Prostate gland (tissue), 2 donors: Measurements from ENCODE around the gene IGSF8. TPM values are rescaled to one million over a fixed set of nuclear protein-coding genes. Genes with fewer than 3 reads are reported as not detected.

Experiments used
- DNase-seq: peaks from one replicate; pipeline ENCODE4 v3.0.0-alpha.2; 2019; ENCODE audit warnings: low spot score
- H3K27ac ChIP-seq, 2 donors: fragments of 200-600 bp; sonication (generic); 2 replicates each; pipeline ENCODE4 v1.5.1; 2017 to 2019
- H3K27me3 ChIP-seq: fragments of 200-600 bp; sonication (generic); replicated peaks from 2 replicates; pipeline ENCODE4 v1.5.1; 2019; ENCODE audit not compliant: insufficient read depth
- H3K36me3 ChIP-seq, 2 donors: fragments of 200-600 bp; sonication (generic); 1 replicate in 1 of 2; 2 replicates in 1 of 2; pipeline versions ENCODE4 v1.5.1 to v1.8.1; 2017 to 2019
- H3K4me1 ChIP-seq: fragments of 200-600 bp; sonication (generic); replicated peaks from 2 replicates; pipeline ENCODE4 v1.5.1; 2019
- H3K4me3 ChIP-seq, 2 donors: fragments of 200-600 bp; sonication (generic); 2 replicates each; pipeline ENCODE4 v1.5.1; 2017 to 2019
- H3K9me3 ChIP-seq: fragments of 200-600 bp; sonication (generic); 2 replicates; pipeline ENCODE4 v1.5.1; 2017
- CTCF ChIP-seq, 4 experiments: fragments of 200-600 bp in 2 of 4; fragments of 450-650 bp in 2 of 4; sonication (generic) in 2 of 4; IDR thresholded peaks; 1 replicate in 3 of 4; 2 replicates in 1 of 4; pipeline ENCODE4 v1.5.1; 2016 to 2019; ENCODE audit warnings: antibody characterized with exemption in 4 of 4, mild to moderate bottlenecking in 2 of 4, moderate library complexity in 2 of 4
- POLR2A ChIP-seq: fragments of 450-650 bp; IDR thresholded peaks from one replicate; pipeline ENCODE4 v1.6.1; 2016; ENCODE audit warnings: antibody characterized with exemption, mild to moderate bottlenecking
- POLR2AphosphoS5 ChIP-seq: sonication (generic); formaldehyde crosslinking; IDR thresholded peaks from one replicate; pipeline ENCODE4 v1.6.1; 2017; ENCODE audit warnings: antibody characterized with exemption
- WGBS: methylation state at CpG from one replicate; pipeline ENCODE4 v1.1.5; 2018; 5-methylcytosine and 5-hydroxymethylcytosine counted together
- intact Hi-C: fragments of 100-400 bp; cut with DNase I; formaldehyde crosslinking; loops from one replicate; pipeline ENCODE4 v1.14.2; 2022
- total RNA-seq, 2 donors: library from RNA; depleted of rRNA; stranded (reverse); fragments of >200 nt; gene quantifications; one replicate each; pipeline ENCODE4 v1.1.0, GENCODE V29; 2016

The IGSF8 gene
- total RNA-seq, 2 donors from 2014 or later: 35.9 to 101 TPM

DNA sequence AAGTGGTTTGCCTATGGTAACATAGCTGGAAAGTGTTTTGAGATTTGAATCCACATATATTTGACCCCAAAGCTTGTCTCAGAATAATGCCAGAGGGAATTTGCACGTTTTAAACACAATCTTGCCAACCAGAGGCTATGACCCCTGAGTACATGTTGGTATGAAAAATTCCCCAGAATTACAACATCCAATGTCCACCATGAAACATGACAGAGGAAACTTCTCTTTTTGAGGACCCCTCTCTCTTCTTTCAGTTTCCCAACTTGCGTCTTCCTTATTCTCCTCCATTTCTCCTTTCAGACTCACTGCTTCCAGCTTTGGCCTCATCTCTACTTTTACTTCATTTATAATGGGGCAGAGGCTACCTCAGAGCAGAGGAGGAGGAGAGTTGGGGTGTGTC, 22.6 kb downstream of the IGSF8 start:
- H3K27me3 ChIP-seq: no peaks in the 10 kb centered on the region
- no peaks in the 10 kb centered on the region for H3K36me3 ChIP-seq
- 54% methylated on average over 2 of the region's 2 CpGs for WGBS
- DNase-seq: no peak
- TF ChIP-seq POLR2A (no peak), CTCF (IDR thresholded peaks at IDR 0.05) (no peak)
- no peak overlapping the region for H3K27ac ChIP-seq
- intact Hi-C loops: no loop called here
- no peak overlapping the region for H3K4me3 ChIP-seq
- no peaks in the 10 kb centered on the region for H3K9me3 ChIP-seq
- peaks cover 3% of the 10 kb centered on the region for H3K4me1 ChIP-seq

GRCh38 chr1:160074865-160075264, 23.6 kb downstream of the IGSF8 start:
- intact Hi-C loops: no loop called here
- 80% methylated on average over 4 of the region's 4 CpGs for WGBS
- no peak for DNase-seq
- TF ChIP-seq POLR2AphosphoS5 (no peak), CTCF (IDR thresholded peaks at IDR 0.05) (no peak), POLR2A (no peak)
- Histone ChIP-seq H3K27me3 (no peaks in the 10 kb centered on the region), H3K4me3 (no peak overlapping the region), H3K9me3 (no peaks in the 10 kb centered on the region), H3K36me3 (no peaks in the 10 kb centered on the region), H3K4me1 (peaks cover 6% of the 10 kb centered on the region), H3K27ac (no peak overlapping the region)

DNA sequence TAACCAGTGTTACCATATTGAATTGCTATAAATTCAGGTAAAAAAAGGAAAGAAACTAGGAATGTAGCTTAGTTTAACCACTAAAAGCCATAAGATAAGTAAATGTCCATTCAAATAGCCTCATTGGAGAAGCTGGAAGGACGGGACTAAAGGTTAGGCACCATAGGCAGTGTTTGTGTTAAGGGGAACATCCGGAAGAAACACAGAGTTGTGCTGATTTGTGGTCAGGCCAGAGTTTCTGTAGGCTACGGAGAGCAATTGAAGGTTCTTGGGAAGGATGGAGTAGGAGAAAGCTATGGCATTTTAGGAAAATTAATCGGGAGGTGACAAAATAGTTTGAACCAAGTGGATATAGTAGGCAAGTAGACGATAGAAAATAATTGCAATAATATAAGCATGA, 27.1 kb downstream of the IGSF8 start:
- WGBS: 87% methylated on average over 5 of the region's 5 CpGs

DNA sequence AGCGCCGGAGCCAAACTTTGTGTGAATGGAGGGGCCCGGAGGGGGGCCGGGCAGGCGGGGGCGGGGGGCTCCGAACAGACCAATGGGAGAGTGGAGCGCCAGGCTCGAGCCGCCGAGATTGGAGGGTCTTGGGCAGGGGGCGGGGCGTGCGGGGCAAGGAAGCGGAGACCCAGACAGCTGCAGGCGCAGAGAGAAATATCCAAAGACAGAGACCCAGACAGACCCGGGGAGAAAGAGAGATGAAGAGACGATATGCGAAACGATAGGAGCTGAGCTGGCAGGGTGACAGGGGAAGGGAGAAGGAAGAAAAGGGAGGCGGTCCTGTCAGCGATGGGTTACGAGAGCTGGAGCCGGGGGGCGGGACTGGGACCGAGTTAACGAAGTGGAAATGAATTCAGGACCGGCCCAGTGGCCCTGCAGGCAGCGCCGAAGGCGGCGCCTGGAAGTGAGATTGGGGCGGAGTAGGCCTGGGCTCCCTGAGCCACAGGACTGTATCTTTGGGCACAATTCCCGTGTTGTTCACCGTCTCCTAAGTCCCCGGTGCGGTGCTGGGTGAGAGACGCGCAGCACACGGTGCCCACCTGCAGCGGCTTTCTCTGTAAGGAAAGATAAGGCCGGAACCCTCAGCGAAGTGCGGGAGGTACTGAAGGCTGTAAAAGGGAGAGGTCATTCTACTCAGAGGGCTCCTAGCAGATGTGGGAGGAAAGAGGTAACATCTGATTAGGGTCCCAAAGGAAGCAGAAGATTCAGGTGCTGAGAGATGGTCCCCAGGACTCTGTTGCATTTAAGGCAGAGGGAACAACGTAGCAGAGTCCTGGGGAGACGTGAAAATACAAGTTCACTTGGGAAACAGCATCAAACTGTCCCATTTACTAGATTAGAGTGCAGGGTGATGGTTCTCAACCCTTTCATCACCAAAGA, 27.9 kb downstream of the IGSF8 start:
- H3K9me3 ChIP-seq: no peaks in the 10 kb centered on the region
- H3K36me3 ChIP-seq: no peaks in the 10 kb centered on the region
- 2% methylated on average over 44 of the region's 46 CpGs for WGBS
- intact Hi-C loops: no loop called here
- TF ChIP-seq POLR2A: peak; percentile 24
- no peak for TF ChIP-seq CTCF (IDR thresholded peaks at IDR 0.05)
- TF ChIP-seq POLR2AphosphoS5: no peak
- H3K4me3 ChIP-seq: peak overlapping the region; percentile 31 to 36
- H3K4me1 ChIP-seq: peaks cover 6% of the 10 kb centered on the region
- DNase-seq: peak; percentile 56
- H3K27me3 ChIP-seq: no peaks in the 10 kb centered on the region
- H3K27ac ChIP-seq: no peak overlapping the region

More for the DNA sequence above, 27.1 kb downstream of the IGSF8 start:
- TF ChIP-seq CTCF (IDR thresholded peaks at IDR 0.05): no peak
- TF ChIP-seq POLR2AphosphoS5: no peak
- no peak for TF ChIP-seq POLR2A
- Histone ChIP-seq H3K27ac (no peak overlapping the region), H3K36me3 (no peaks in the 10 kb centered on the region), H3K4me1 (peaks cover 6% of the 10 kb centered on the region), H3K4me3 (no peak overlapping the region), H3K27me3 (no peaks in the 10 kb centered on the region), H3K9me3 (no peaks in the 10 kb centered on the region)
- no peak for DNase-seq
- intact Hi-C loops: no loop called here
